ENCODE measurements around the gene CDK19. TPM values are rescaled to one million over a fixed set of nuclear protein-coding genes. Genes with fewer than 3 reads are reported as not detected.
A peak's percentile ranks its signal among the peaks of the same experiment; 100 is the strongest.

Gene CDK19
- total RNA-seq, 2 experiments from 2014 or later: 21.6 to 26.2 TPM

- H3K4me1 Mint-ChIP-seq (ENCODE audit: low read depth): peaks cover 26% of the 10 kb centered on the region
These were observed 124.4 kb downstream of the CDK19 start for GRCh38 chr6:110690916-110691315.

GRCh38 chr6:110690106-110690654, 125.1 kb downstream of the CDK19 start:
- POLR2A ChIA-PET: interaction anchor here (0.6 to 1.0 kb wide), 2 partner anchors 185 to 268 kb away, joined by 3 to 7 read pairs; partner anchors contain the start of gene GTF3C6
- no peak for ATAC-seq
- peaks cover 6% of the 10 kb centered on the region for H3K9me3 Mint-ChIP-seq (ENCODE audit: insufficient read depth)

More at GRCh38 chr6:110690916-110691315, 124.4 kb downstream of the CDK19 start:
- ChIA-PET POLR2A (interaction anchor here (0.6 kb wide), 1 partner anchor 184 kb away, joined by 7 read pairs; no protein-coding TSS in a partner anchor), CTCF (interaction anchor here (1.4 kb wide), 2 partner anchors 9 to 309 kb away, joined by 3 read pairs; no protein-coding TSS in a partner anchor)
- no peak for DNase-seq
- H3K27me3 Mint-ChIP-seq (ENCODE audit: low read depth): no peaks in the 10 kb centered on the region
- no peak overlapping the region for H3K4me3 Mint-ChIP-seq
- peaks cover 6% of the 10 kb centered on the region for H3K9me3 Mint-ChIP-seq (ENCODE audit: insufficient read depth)
- no peak overlapping the region for H3K27ac Mint-ChIP-seq
- no peak for ATAC-seq
- peaks cover 2% of the 10 kb centered on the region for H3K36me3 Mint-ChIP-seq (ENCODE audit: low read depth)

GRCh38 chr6:110689275-110689935, 125.9 kb downstream of the CDK19 start:
- peak; percentile 48 for ATAC-seq
- H3K4me3 Mint-ChIP-seq: no peak overlapping the region
- H3K36me3 Mint-ChIP-seq (ENCODE audit: low read depth): peaks cover under 1% of the 10 kb centered on the region
- peaks cover 26% of the 10 kb centered on the region for H3K4me1 Mint-ChIP-seq (ENCODE audit: low read depth)
- DNase-seq: peak; percentile 29
- H3K27me3 Mint-ChIP-seq (ENCODE audit: low read depth): no peaks in the 10 kb centered on the region
- H3K9me3 Mint-ChIP-seq (ENCODE audit: insufficient read depth): peaks cover 4% of the 10 kb centered on the region
- ChIA-PET POLR2A (interaction anchor here (1.0 to 3.1 kb wide), 3 partner anchors 126 to 269 kb away, joined by 3 to 20 read pairs (median 5); partner anchors contain the start of genes AMD1, CDK19 and GTF3C6), CTCF (no interaction called here)
- H3K27ac Mint-ChIP-seq: peak overlapping the region; percentile 27

More at GRCh38 chr6:110690106-110690654, 125.1 kb downstream of the CDK19 start:
- no peak overlapping the region for H3K4me3 Mint-ChIP-seq
- peaks cover 2% of the 10 kb centered on the region for H3K36me3 Mint-ChIP-seq (ENCODE audit: low read depth)
- no peak for DNase-seq
- H3K27me3 Mint-ChIP-seq (ENCODE audit: low read depth): no peaks in the 10 kb centered on the region
- H3K27ac Mint-ChIP-seq: no peak overlapping the region
- CTCF ChIA-PET: interaction anchor here (1.4 kb wide), 2 partner anchors 8 to 310 kb away, joined by 3 read pairs; no protein-coding TSS in a partner anchor
- H3K4me1 Mint-ChIP-seq (ENCODE audit: low read depth): peaks cover 26% of the 10 kb centered on the region

- DNase-seq (no peak), ATAC-seq (peak; percentile 59)
- H3K27me3 Mint-ChIP-seq (ENCODE audit: low read depth): no peaks in the 10 kb centered on the region
- H3K4me3 Mint-ChIP-seq: no peak overlapping the region
- peak overlapping the region; percentile 49 for H3K27ac Mint-ChIP-seq
- no peaks in the 10 kb centered on the region for H3K36me3 Mint-ChIP-seq (ENCODE audit: low read depth)
- peaks cover 26% of the 10 kb centered on the region for H3K4me1 Mint-ChIP-seq (ENCODE audit: low read depth)
- POLR2A ChIA-PET: interaction anchor here (1.4 to 3.1 kb wide), 2 partner anchors 127 to 186 kb away, joined by 5 to 20 read pairs; partner anchors contain the start of genes AMD1 and CDK19
- no peaks in the 10 kb centered on the region for H3K9me3 Mint-ChIP-seq (ENCODE audit: insufficient read depth)
- CTCF ChIA-PET: no interaction called here
These were observed 126.5 kb downstream of the CDK19 start for GRCh38 chr6:110688661-110689268.

GRCh38 chr6:110687326-110687725, 127.9 kb downstream of the CDK19 start:
- Mint-ChIP-seq H3K27me3 (ENCODE audit: low read depth) (no peaks in the 10 kb centered on the region), H3K27ac (no peak overlapping the region), H3K9me3 (ENCODE audit: insufficient read depth) (no peaks in the 10 kb centered on the region), H3K4me3 (no peak overlapping the region), H3K36me3 (ENCODE audit: low read depth) (no peaks in the 10 kb centered on the region), H3K4me1 (ENCODE audit: low read depth) (peaks cover 29% of the 10 kb centered on the region)
- DNase-seq: no peak
- ChIA-PET CTCF (interaction anchor here (0.8 to 1.4 kb wide), 4 partner anchors 130 to 262 kb away, joined by 3 to 10 read pairs (median 4); no protein-coding TSS in a partner anchor), POLR2A (interaction anchor here (0.8 to 3.1 kb wide), 5 partner anchors 127 to 271 kb away, joined by 3 to 20 read pairs (median 4); partner anchors contain the start of genes AMD1, CDK19 and GTF3C6)
- no peak for ATAC-seq

- DNase-seq: no peak
- Mint-ChIP-seq H3K4me1 (ENCODE audit: low read depth) (peaks cover 19% of the 10 kb centered on the region), H3K27ac (no peak overlapping the region)
These were observed 132.0 kb downstream of the CDK19 start for GRCh38 chr6:110683241-110683640.

DNA sequence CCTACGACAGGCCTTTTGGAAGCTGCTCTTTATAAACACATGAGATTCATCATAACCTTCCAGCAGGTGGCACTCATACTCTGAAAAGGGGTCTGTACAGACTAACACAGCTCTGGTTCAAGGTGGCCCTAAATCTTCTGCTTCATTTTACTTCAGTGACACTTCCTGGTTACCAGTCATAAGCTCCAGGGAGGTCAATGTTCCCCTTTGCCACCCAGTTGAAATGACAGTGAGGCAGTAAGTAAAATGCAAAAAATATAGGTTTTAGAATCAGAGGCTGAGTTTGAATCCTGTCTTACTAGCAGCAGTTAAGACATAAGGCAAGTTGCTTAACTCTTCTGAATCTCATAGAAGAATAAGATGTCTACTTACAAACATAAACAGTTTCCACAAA, 132.8 kb downstream of the CDK19 start:
- H3K27ac Mint-ChIP-seq: peak overlapping the region; percentile 65
- DNase-seq: peak; percentile 86
- H3K4me1 Mint-ChIP-seq (ENCODE audit: low read depth): peaks cover 15% of the 10 kb centered on the region
- POLR2A ChIA-PET: interaction anchor here (0.6 to 2.1 kb wide), 5 partner anchors 132 to 1167 kb away, joined by 3 to 12 read pairs (median 8); partner anchors contain the start of genes AMD1 and CDK19
- no peaks in the 10 kb centered on the region for H3K9me3 Mint-ChIP-seq (ENCODE audit: insufficient read depth)
- H3K36me3 Mint-ChIP-seq (ENCODE audit: low read depth): no peaks in the 10 kb centered on the region
- peak; percentile 99 for ATAC-seq
- CTCF ChIA-PET: interaction anchor here (0.6 to 4.0 kb wide), 47 partner anchors 8 to 375 kb away, joined by 3 to 90 read pairs (median 4); partner anchors contain the start of genes AMD1, CDK19, GTF3C6 and RPF2
- no peak overlapping the region for H3K4me3 Mint-ChIP-seq
- no peaks in the 10 kb centered on the region for H3K27me3 Mint-ChIP-seq (ENCODE audit: low read depth)

More at GRCh38 chr6:110683241-110683640, 132.0 kb downstream of the CDK19 start:
- H3K4me3 Mint-ChIP-seq: no peak overlapping the region
- no peaks in the 10 kb centered on the region for H3K36me3 Mint-ChIP-seq (ENCODE audit: low read depth)
- POLR2A ChIA-PET: interaction anchor here (0.6 to 2.1 kb wide), 5 partner anchors 131 to 228 kb away, joined by 3 to 12 read pairs (median 8); partner anchors contain the start of genes AMD1 and CDK19
- no peak for ATAC-seq
- no peaks in the 10 kb centered on the region for H3K27me3 Mint-ChIP-seq (ENCODE audit: low read depth)
- H3K9me3 Mint-ChIP-seq (ENCODE audit: insufficient read depth): no peaks in the 10 kb centered on the region
- CTCF ChIA-PET: interaction anchor here (0.9 to 4.0 kb wide), 18 partner anchors 9 to 374 kb away, joined by 3 to 90 read pairs (median 10); partner anchors contain the start of genes AMD1, CDK19, GTF3C6 and RPF2

DNA sequence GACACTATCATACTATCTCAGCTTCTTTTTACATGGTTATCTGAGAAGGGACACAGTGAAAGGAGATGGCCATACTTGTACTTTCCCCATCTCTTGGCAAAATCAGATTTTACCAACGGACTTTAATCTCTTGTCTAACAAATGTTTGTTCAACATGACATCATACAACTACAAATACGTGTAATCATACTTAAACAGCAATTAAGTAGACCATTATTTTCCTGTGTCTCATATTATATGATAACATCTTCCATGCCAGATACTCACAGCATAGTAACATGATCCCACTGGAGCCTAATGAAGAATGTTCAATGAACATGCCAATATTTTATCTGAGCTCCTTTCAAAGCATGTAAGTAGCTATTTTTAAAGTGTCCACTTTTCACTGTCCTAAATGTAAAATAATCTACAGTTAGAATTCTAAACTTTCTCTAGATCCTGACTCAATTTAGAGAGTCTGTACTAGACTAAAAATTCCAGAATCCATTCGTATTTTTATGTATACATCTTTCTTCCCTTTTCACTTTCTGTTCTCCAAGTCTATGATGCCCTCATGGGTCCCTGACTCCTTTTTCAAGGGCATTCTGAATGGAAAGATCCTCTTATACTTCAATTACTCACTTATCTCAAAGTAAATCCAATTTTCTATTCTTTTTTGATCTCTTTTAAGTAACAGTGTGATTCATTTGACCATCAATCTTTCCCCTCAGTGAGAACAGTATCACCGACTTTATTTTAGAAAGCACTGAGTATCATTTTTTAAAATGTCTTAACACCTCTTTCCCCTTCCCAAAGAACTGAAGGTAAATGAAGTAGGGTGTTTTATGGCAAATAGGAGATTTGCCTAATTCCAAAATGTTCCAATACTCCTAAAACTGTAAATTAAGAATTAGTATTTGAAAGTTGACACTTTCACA, 133.5 kb downstream of the CDK19 start:
- Mint-ChIP-seq H3K27me3 (ENCODE audit: low read depth) (no peaks in the 10 kb centered on the region), H3K4me1 (ENCODE audit: low read depth) (peaks cover 10% of the 10 kb centered on the region), H3K27ac (no peak overlapping the region), H3K36me3 (ENCODE audit: low read depth) (no peaks in the 10 kb centered on the region), H3K4me3 (no peak overlapping the region), H3K9me3 (ENCODE audit: insufficient read depth) (no peaks in the 10 kb centered on the region)
- DNase-seq (no peak), ATAC-seq (no peak)
- ChIA-PET CTCF (interaction anchor here (0.8 to 4.0 kb wide), 42 partner anchors 7 to 376 kb away, joined by 3 to 90 read pairs (median 4); partner anchors contain the start of genes AMD1, CDK19, GTF3C6 and RPF2), POLR2A (interaction anchor here (0.8 to 2.1 kb wide), 5 partner anchors 133 to 198 kb away, joined by 3 to 12 read pairs (median 8); partner anchors contain the start of genes AMD1 and CDK19)

- no peak overlapping the region for H3K27ac Mint-ChIP-seq
- ATAC-seq (no peak), DNase-seq (no peak)
- no peaks in the 10 kb centered on the region for H3K27me3 Mint-ChIP-seq (ENCODE audit: low read depth)
- no peaks in the 10 kb centered on the region for H3K36me3 Mint-ChIP-seq (ENCODE audit: low read depth)
- CTCF ChIA-PET: no interaction called here
- POLR2A ChIA-PET: no interaction called here
- no peaks in the 10 kb centered on the region for H3K4me1 Mint-ChIP-seq (ENCODE audit: low read depth)
- H3K4me3 Mint-ChIP-seq: no peak overlapping the region
- no peaks in the 10 kb centered on the region for H3K9me3 Mint-ChIP-seq (ENCODE audit: insufficient read depth)
These were observed 138.9 kb downstream of the CDK19 start for GRCh38 chr6:110676396-110676795.

DNA sequence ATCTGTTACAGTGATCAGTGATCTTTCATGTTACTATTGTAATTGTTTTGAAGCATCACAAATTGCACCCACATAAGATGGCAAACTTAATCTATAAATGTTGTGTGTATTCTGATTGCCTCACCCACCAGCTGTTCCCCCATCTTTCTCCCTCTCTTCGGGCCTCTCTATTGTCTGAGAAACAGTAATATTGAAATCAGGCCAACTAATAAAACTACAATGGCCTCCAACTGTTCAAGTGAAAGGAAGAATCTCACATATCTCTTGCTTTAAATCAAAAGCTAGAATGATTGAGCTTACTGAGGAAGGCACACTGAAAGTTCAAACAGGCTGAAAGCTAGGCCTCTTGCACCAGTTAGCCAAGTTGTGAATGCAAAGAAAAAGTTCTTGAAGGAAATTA, 141.2 kb downstream of the CDK19 start:
- Mint-ChIP-seq H3K9me3 (ENCODE audit: insufficient read depth) (no peaks in the 10 kb centered on the region), H3K4me3 (no peak overlapping the region), H3K27me3 (ENCODE audit: low read depth) (no peaks in the 10 kb centered on the region), H3K36me3 (ENCODE audit: low read depth) (no peaks in the 10 kb centered on the region), H3K4me1 (ENCODE audit: low read depth) (no peaks in the 10 kb centered on the region), H3K27ac (no peak overlapping the region)
- POLR2A ChIA-PET: no interaction called here
- CTCF ChIA-PET: interaction anchor here (0.9 to 1.5 kb wide), 4 partner anchors 9 to 275 kb away, joined by 3 to 4 read pairs (median 3); no protein-coding TSS in a partner anchor
- ATAC-seq (no peak), DNase-seq (no peak)

All from activated CD8-positive, alpha-beta T cell treated with anti-CD3 and anti-CD28 coated beads, Interleukin-2, amount 10 ng/mL, durations not matched to agents 7 days and 5 days (primary cell).